Caco-2 (cell line): ENCODE results near the gene PBX1. TPM values are rescaled to one million over a fixed set of nuclear protein-coding genes. Genes with fewer than 3 reads are reported as not detected.

Experiments
- BruUV-seq: library from RNA; stranded (reverse); fragments of 400-500 nt; replicated peaks from 2 replicates; lab custom pipeline; 2021; lab: Mats Ljungman, UMichigan
- CTCF ChIA-PET: fragments of 300-600 bp; sonication (Branson Sonifier 250); formaldehyde crosslinking; loops from one replicate; lab custom pipeline; 2022; ENCODE audit warnings: antibody characterized with exemption; lab: Charles Lee
- POLR2A ChIA-PET: fragments of 300-600 bp; sonication (Branson Sonifier 250); formaldehyde crosslinking; loops from one replicate; lab custom pipeline; 2022; ENCODE audit warnings: antibody characterized with exemption; lab: Charles Lee
- DNase-seq, 2 experiments: peaks; one replicate each; pipeline versions ENCODE4 v3.0.0 to v3.0.0-alpha.2; 2020 to 2022
- H3K27me3 ChIP-seq: replicated peaks from 2 replicates; pipeline ENCODE4 v1.6.0; 2011; ENCODE audit warnings: low read length; ENCODE audit not compliant: control insufficient read depth, insufficient read depth
- H3K36me3 ChIP-seq: 2 replicates; pipeline ENCODE4 v1.5.1; 2011; ENCODE audit warnings: low read length; ENCODE audit not compliant: control insufficient read depth, insufficient read depth
- H3K4me1 ChIP-seq: fragments of 250-450 bp; sonication (Bioruptor Pico); 2 replicates; pipeline ENCODE4 v1.5.1; 2020; ENCODE audit warnings: mild to moderate bottlenecking
- H3K4me3 ChIP-seq: 2 replicates; pipeline ENCODE4 v1.5.1; 2011; ENCODE audit warnings: low read depth, mild to moderate bottlenecking, control low read depth, low read length
- H3K9me3 ChIP-seq: fragments of 250-450 bp; sonication (Bioruptor Pico); 2 replicates; pipeline ENCODE4 v1.5.1; 2020; ENCODE audit warnings: mild to moderate bottlenecking, moderate library complexity
- H3K27ac Mint-ChIP-seq: one replicate; pipeline ENCODE4 v1.8.0; 2022; ENCODE audit warnings: mixed read lengths; ENCODE audit not compliant: unreplicated experiment
- H3K27me3 Mint-ChIP-seq: one replicate; pipeline ENCODE4 v1.8.0; 2022; ENCODE audit warnings: mixed read lengths; ENCODE audit not compliant: insufficient read depth, unreplicated experiment
- H3K36me3 Mint-ChIP-seq: one replicate; pipeline ENCODE4 v1.8.0; 2022; ENCODE audit warnings: mild to moderate bottlenecking, mixed read lengths; ENCODE audit not compliant: insufficient read depth, unreplicated experiment
- H3K4me1 Mint-ChIP-seq: one replicate; pipeline ENCODE4 v1.8.0; 2022; ENCODE audit warnings: low read depth, mixed read lengths; ENCODE audit not compliant: unreplicated experiment
- H3K4me3 Mint-ChIP-seq: one replicate; pipeline ENCODE4 v1.8.0; 2022; ENCODE audit warnings: mild to moderate bottlenecking, moderate library complexity, mixed read lengths; ENCODE audit not compliant: unreplicated experiment
- H3K9me3 Mint-ChIP-seq: one replicate; pipeline ENCODE4 v1.8.0; 2022; ENCODE audit warnings: mixed read lengths; ENCODE audit not compliant: unreplicated experiment
- CTCF ChIP-seq, 2 experiments: fragments of 200-600 bp in 1 of 2; IDR thresholded peaks; 1 replicate in 1 of 2; 2 replicates in 1 of 2; pipeline versions ENCODE4 v1.5.1 to v1.8.0; 2011 to 2022; ENCODE audit warnings: antibody characterized with exemption in 1 of 2, control low read depth in 1 of 2, inconsistent platforms in 1 of 2, low read depth in 1 of 2, low read length in 1 of 2, mild to moderate bottlenecking in 1 of 2, moderate library complexity in 1 of 2; ENCODE audit not compliant: insufficient read depth in 1 of 2, severe bottlenecking in 1 of 2, unreplicated experiment in 1 of 2
- intact Hi-C: fragments of 100-400 bp; cut with micrococcal nuclease; formaldehyde crosslinking; loops from one replicate; pipeline ENCODE4 v1.10.0; 2022; ENCODE audit not compliant: unreplicated experiment
- total RNA-seq: library from RNA; stranded (reverse); gene quantifications from 2 replicates; pipeline ENCODE4 v1.2.3, GENCODE V29; 2022

The PBX1 gene
- total RNA-seq, 1 experiment from 2014 or later: 103 TPM

GRCh38 chr1:164637461-164638375 is 78.7 kb downstream of the PBX1 start:
- H3K27me3 Mint-ChIP-seq: no peaks in the 10 kb centered on the region
- no peak for TF ChIP-seq CTCF (IDR thresholded peaks at IDR 0.05; ENCODE audit: insufficient read depth in 1 of 2, low read depth in 1 of 2, low read length in 1 of 2, severe bottlenecking in 1 of 2, unreplicated experiment in 1 of 2)
- H3K4me1 Mint-ChIP-seq: peaks cover 50% of the 10 kb centered on the region
- peak in 1 of 2 experiments; percentile 41 for DNase-seq
- no peaks in the 10 kb centered on the region for H3K9me3 Mint-ChIP-seq
- no peak overlapping the region for H3K4me3 Mint-ChIP-seq
- POLR2A ChIA-PET: no interaction called here
- intact Hi-C loops: loop anchor here (2.0 kb wide), 1 partner anchor 23 kb away; no protein-coding TSS in a partner anchor
- peak overlapping the region; percentile 85 for H3K27ac Mint-ChIP-seq
- CTCF ChIA-PET: interaction anchor here (0.7 kb wide), 1 partner anchor 150 kb away, joined by 3 read pairs; no protein-coding TSS in a partner anchor
- no peak overlapping the region for H3K4me3 ChIP-seq
- peaks cover 38% of the 10 kb centered on the region for H3K36me3 Mint-ChIP-seq
- no peaks in the 10 kb centered on the region for H3K36me3 ChIP-seq
- no peaks in the 10 kb centered on the region for H3K9me3 ChIP-seq
- no peaks in the 10 kb centered on the region for H3K27me3 ChIP-seq
- no TSS peak for BruUV-seq
- H3K4me1 ChIP-seq: peaks cover 69% of the 10 kb centered on the region

- Histone ChIP-seq H3K36me3 (no peaks in the 10 kb centered on the region), H3K4me3 (no peak overlapping the region), H3K27me3 (no peaks in the 10 kb centered on the region), H3K9me3 (no peaks in the 10 kb centered on the region; the same call in 1 of the 2 replicates), H3K4me1 (peaks cover 64% of the 10 kb centered on the region)
- Mint-ChIP-seq H3K27ac (peak overlapping the region; percentile 85), H3K27me3 (no peaks in the 10 kb centered on the region), H3K4me3 (no peak overlapping the region), H3K4me1 (peaks cover 46% of the 10 kb centered on the region), H3K36me3 (peaks cover 37% of the 10 kb centered on the region), H3K9me3 (no peaks in the 10 kb centered on the region)
- no peak for TF ChIP-seq CTCF (IDR thresholded peaks at IDR 0.05; ENCODE audit: insufficient read depth in 1 of 2, low read depth in 1 of 2, low read length in 1 of 2, severe bottlenecking in 1 of 2, unreplicated experiment in 1 of 2)
- CTCF ChIA-PET: no interaction called here
- BruUV-seq: no TSS peak
- POLR2A ChIA-PET: no interaction called here
- DNase-seq: no peak
- intact Hi-C loops: no loop called here
Observed at GRCh38 chr1:164638492-164639202, 79.7 kb downstream of the PBX1 start.
